Kidney tubule cell (primary cell): Measurements from ENCODE around the gene SMTN.
"Not testable (repeated sequence)": the region's sequence is repeated elsewhere in the genome, so short reads cannot be mapped to it uniquely, and the experiment has no call there.

Experiments used
- DNase-seq: peaks from one replicate; pipeline ENCODE4 v3.0.0-alpha.2; 2018; ENCODE audit warnings: low spot score

The SMTN gene

DNA sequence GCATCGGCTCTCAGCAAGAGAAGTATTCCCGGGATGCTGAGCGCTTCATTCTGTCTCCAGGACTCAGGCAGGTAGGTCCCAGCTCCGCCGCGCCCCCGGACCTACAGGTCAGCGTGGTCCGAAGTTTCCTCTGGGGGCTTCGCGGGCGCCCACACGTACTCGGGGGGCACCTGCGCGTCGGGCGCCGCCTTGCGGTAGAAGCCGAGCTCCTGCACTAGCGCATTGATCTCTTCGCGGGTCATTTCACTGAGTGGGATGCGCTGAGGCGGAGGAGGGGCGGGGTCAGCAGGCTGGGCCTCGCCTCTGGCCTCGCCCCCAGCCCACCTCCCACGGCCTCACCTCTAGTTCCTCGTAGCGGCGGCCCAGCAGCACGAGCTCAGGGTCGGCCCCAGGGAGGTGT lies 23.8 kb downstream of the SMTN start:
- DNase-seq = no peak

GRCh38 chr22:31105282-31105929 lies 24.3 kb downstream of the SMTN start:
- DNase-seq = peak; percentile 38

- peak; percentile 40 for DNase-seq
Measured at GRCh38 chr22:31106001-31106571, 25.0 kb downstream of the SMTN start.

DNA sequence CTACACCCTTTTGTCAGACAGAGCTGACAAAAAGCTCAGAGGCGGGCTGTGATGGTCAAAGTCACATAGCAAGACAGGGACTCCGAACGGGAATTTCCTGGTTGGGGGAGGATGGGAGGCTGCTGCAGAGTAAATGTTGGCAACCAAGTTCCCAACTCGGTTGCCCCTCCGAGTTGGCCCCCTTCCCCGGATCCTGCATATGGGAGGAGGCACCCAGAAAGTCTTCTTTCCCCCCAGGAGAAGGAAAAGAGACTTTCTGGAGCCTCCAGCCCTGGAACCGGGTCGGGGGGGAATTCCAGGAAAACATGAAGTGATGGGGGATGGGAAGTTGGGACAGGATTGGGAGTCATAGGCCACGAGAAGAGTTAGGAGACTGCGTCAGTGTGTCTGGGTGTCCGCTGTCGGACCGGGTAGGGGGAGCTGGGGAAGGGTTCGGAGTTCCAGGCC lies 25.6 kb downstream of the SMTN start:
- DNase-seq = peak; percentile 29

DNA sequence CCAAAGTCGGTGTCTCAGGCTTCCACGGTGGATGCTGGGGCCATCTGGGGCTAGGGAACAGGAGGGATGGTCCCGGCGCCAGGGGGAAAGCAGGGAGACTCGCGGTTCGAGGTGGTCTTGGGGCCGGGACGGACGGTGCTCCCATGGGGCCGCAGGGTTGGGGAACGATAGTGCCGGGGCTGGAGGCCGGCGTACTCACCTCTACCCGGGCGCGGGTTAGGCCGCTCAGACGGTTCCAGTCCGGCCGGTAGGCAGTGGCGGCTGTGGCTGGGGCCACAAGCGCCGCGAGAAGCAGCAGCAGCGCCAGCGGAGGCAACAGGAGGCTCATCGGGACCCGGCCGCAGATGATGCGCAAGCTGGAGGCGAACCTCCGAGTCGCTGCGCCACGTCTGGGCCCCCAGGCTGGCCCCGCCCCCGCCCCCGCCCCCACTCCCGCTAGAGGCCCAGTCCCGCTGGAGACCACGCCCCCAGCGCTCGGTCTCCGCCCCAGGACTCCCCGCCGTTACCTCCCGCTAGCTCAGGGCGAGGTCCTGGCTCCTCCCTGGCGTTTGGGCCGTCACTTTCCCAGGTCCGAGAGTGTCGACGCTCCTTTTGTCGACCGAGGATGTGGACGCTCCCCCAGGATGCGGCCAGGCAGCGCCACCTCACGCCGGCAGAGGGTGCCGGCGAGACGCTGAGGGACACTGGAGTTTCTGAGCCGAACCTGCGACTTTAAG lies 26.2 kb downstream of the SMTN start, which contains the start of gene SELENOM:
TSS of gene SELENOM (minus strand) at position 391 of the 716 bp plus-strand sequence. CDS start at position 328, 63 bp downstream.
- DNase-seq = peak; percentile 99

- no peak for DNase-seq
Measured at GRCh38 chr22:31107894-31108218, 26.7 kb downstream of the SMTN start.

DNA sequence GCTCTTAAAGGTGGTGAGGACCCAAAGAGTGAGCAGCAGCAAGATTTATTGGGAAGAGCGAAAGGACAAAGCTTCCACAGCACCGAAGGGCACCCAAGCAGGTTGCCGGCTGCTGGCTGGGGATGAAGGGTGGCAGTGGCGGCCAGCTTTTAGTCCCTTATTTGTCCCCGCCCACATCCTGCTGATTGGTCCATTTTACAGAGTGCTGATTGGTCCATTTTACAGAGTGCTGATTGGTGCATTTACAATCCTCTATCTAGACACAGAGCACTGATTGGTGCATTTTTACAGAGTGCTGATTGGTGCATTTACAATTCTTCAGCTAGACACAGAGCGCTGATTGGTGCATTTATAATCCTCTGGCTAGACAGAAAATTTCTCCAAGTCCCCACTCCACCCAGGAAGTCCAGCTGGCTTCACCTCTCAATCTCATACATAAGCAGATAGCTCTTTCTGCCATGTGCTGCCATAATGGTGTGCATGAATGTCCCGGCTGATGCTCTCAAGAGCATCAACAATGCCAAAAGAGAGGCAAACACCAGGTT lies 31.5 kb downstream of the SMTN start:
- not testable (repeated sequence) for DNase-seq

DNA sequence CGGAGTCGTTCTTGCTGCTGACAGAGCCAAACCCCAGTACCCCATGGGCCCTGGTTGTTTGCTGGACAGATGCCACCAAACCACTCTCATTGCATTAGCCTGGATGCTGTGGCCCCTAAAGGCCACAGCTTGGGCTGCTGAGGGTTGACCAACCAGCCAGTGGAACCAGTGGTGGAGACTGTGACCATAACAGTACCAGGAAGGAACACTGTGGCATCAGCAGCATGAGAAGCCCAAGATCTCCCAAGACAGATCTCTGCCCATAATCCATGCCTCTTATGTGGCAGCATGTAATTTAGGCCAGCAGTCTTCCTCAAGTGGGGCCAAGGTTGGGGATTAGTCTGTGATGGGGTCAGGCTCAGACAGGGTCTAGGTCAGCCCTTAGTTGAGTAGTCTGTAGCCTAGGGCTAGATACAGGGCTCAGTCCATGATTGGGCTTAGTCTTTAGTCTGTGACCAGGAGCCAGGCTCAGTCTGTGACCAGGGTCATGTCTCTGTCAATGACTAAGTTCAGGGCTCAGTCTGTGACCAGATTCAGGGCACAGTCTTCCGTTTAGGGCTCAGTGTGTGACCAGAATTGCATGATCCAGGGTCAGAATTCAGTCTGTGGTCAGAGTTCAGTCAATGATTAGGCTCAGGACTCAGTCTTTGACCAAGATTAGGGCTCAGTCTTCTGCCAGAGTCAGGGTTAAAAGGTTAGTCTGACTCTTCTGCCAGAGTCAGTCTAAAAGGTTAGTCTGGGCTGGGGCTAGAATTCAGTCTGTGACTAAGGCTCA lies 37.1 kb downstream of the SMTN start:
- no peak for DNase-seq

- DNase-seq = no peak
Measured at GRCh38 chr22:31119026-31119717, 38.1 kb downstream of the SMTN start.

DNA sequence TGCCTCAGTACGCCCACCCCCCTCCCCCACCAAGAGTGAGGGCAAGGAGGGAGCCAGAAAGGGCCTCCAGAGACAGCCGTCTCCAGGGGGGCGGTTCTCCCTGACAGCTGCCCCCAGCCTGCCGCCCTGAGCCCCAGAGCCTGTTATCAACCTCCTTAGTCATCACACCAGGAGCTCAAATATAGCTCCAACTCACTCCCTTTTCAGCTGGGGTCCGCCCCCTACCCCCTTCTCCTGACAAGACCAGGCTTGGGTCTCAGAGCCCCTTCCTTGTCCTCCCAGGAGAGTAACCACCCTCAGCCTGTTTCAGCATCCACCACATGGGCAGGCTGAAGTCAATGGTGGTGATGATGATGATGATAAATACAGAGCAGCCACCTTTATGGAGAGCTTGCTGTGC lies 39.1 kb downstream of the SMTN start:
- DNase-seq = no peak

GRCh38 chr22:31120642-31121041 lies 39.5 kb downstream of the SMTN start:
- no peak for DNase-seq

DNA sequence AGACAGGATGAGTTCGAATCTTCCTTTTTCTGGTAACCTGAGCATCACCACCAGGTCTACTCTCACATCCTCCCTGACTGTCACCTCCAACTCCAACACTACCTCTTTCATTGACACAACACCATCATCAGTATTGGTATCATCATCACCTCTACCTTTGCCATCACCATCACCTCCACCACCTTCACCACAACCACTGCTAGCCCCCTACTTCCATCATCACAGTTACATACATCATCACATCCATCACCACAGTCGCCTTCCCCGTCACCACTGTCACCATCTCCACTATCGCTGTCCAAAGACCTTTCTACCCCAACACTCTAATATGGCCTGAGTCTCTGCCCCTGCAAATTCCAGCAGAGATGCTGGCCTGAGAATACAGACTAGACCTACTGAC lies 40.3 kb downstream of the SMTN start:
- DNase-seq = no peak

- no peak for DNase-seq
Measured at GRCh38 chr22:31122196-31122531, 41.0 kb downstream of the SMTN start.

DNA sequence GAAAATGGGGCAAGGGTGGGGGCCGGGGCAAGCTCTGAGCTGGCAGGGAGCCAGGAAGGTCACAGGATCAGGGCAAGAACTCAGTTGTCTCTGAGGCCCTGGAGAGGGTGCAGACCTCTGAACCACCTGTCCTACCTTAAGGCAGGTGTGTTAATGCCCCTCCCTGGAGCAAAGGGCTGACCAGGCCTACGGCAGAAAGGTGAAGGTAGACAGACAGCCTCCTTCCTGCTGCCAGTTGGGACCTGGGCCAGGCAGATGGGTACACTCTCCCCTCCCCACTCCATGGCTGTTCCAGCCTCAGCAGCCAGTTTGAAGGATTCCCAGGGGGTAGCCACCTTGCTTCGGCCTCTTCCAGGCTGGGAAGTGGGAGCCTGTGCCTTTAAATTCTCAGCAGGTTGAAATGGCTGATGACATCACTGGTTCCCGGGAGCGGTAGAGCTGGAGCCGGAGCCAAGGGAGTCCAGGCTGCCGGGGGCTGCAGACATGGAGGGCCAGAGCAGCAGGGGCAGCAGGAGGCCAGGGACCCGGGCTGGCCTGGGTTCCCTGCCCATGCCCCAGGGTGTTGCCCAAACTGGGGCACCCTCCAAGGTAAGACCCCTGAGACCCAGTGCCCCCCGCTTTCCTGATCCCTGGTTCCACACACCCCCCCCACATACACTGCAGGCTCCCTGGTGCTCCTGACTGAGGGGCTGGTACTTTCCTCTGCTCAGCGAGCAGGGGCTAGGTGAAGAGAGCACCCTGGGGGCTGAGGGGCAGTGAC lies 41.6 kb downstream of the SMTN start, which contains the start of gene INPP5J:
TSS of gene INPP5J (plus strand) at position 435 of the 760 bp plus-strand sequence. CDS start at position 484, 49 bp downstream.
- peak; percentile 64 for DNase-seq

GRCh38 chr22:31123292-31123602 lies 42.1 kb downstream of the SMTN start:
- DNase-seq = no peak

- DNase-seq = no peak
Measured at GRCh38 chr22:31124290-31124689, 43.2 kb downstream of the SMTN start.

DNA sequence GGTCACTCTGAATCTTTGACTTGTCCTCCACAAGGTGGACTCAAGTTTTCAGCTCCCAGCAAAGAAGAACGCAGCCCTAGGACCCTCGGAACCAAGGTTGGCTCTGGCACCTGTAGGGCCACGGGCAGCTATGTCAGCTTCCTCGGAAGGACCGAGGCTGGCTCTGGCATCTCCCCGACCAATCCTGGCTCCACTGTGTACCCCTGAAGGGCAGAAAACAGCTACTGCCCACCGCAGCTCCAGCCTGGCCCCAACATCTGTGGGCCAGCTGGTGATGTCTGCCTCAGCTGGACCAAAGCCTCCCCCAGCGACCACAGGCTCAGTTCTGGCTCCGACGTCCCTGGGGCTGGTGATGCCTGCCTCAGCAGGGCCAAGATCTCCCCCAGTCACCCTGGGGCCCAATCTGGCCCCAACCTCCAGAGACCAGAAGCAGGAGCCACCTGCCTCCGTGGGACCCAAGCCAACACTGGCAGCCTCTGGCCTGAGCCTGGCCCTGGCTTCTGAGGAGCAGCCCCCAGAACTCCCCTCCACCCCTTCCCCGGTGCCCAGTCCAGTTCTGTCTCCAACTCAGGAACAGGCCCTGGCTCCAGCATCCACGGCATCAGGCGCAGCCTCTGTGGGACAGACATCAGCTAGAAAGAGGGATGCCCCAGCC lies 43.8 kb downstream of the SMTN start:
- no peak for DNase-seq

GRCh38 chr22:31125521-31126117 lies 44.5 kb downstream of the SMTN start:
- no peak for DNase-seq

DNA sequence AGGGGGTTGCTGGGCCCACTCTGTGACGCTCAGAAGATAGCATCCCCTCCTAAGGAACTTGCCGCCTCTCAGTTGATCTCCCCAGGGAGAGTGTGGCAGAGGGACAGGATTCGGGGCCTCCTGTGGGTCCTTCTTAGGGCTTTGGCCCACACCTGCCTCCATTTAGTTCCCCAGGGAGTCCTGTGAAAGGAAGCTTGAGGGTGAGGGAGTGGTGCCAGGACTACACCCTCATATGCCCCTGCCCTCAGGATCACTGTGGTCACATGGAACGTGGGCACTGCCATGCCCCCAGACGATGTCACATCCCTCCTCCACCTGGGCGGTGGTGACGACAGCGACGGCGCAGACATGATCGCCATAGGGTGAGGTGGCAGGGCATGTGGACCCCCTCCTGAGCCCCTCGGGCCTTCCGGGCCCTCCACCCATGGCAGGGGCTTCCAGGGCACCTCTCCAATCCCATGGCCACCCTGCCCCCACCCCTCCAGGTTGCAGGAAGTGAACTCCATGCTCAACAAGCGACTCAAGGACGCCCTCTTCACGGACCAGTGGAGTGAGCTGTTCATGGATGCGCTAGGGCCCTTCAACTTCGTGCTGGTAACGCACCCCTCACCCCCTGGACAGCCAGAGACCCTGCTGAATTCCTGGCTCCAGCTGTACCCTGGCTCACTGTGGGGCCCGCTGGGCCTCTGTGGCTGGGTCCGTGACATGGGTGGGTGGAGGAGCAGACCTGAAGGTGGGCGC lies 45.2 kb downstream of the SMTN start:
- no peak for DNase-seq

GRCh38 chr22:31126869-31127175 lies 45.7 kb downstream of the SMTN start:
- no peak for DNase-seq
